A172 (cell line): ENCODE measurements around the gene TMED7. TPM values are rescaled to one million over a fixed set of nuclear protein-coding genes. Genes with fewer than 3 reads are reported as not detected.

Experiments used
- DNase-seq: peaks from one replicate; pipeline ENCODE4 v3.0.0-alpha.2; 2015; ENCODE audit warnings: low spot score
- total RNA-seq: library from RNA; depleted of rRNA; stranded (reverse); fragments of >200 nt; shearing (Covaris generic); gene quantifications from 2 replicates; pipeline ENCODE4 v1.2.3, GENCODE V29; 2014; rRNA removed

Gene TMED7
- total RNA-seq, 1 experiment from 2014 or later, result 165 TPM

- peak; percentile 88 for DNase-seq
These were observed 42.4 kb downstream of the TMED7 start for GRCh38 chr5:115583474-115583873.

- no peak for DNase-seq
These were observed 44.9 kb downstream of the TMED7 start for GRCh38 chr5:115580941-115581340.

GRCh38 chr5:115579747-115580173 lies 46.1 kb downstream of the TMED7 start:
- peak; percentile 45 for DNase-seq

GRCh38 chr5:115579216-115579615 lies 46.6 kb downstream of the TMED7 start:
- no peak for DNase-seq

GRCh38 chr5:115578657-115579056 lies 47.2 kb downstream of the TMED7 start:
- no peak for DNase-seq

GRCh38 chr5:115577741-115578140 lies 48.1 kb downstream of the TMED7 start:
- DNase-seq, result no peak

GRCh38 chr5:115577329-115577728 lies 48.5 kb downstream of the TMED7 start:
- no peak for DNase-seq

GRCh38 chr5:115575167-115576070 lies 50.4 kb downstream of the TMED7 start:
- peak; percentile 82 for DNase-seq

- peak; percentile 87 for DNase-seq
These were observed 52.7 kb downstream of the TMED7 start for GRCh38 chr5:115573133-115573532.

- no peak for DNase-seq
These were observed 54.4 kb downstream of the TMED7 start for GRCh38 chr5:115571441-115571878.

- DNase-seq, result no peak
These were observed 57.2 kb downstream of the TMED7 start for GRCh38 chr5:115568668-115569067.

GRCh38 chr5:115565233-115565632 lies 60.6 kb downstream of the TMED7 start:
- DNase-seq, result no peak

Other genes with a start within 250 kb of the TMED7 start
- gene FEM1C, start 81.3 kb downstream of the TMED7 start, total RNA-seq, result 21.1 and 21.3 TPM in 2 replicates
- gene TICAM2, start 23.6 kb downstream of the TMED7 start, total RNA-seq, result 10.0 and 11.1 TPM in 2 replicates
- not detected in 2 replicates for gene CDO1, start 190.6 kb upstream of the TMED7 start, total RNA-seq
- 134 and 164 TPM in 2 replicates for gene ATG12, start 215.5 kb upstream of the TMED7 start, total RNA-seq
- 514 and 552 TPM in 2 replicates for gene AP3S1, start 215.9 kb upstream of the TMED7 start, total RNA-seq